GM12873 (cell line): ENCODE data around the gene CCND1.

Experiments used
- TF ChIP-seq, protein P1 (sequence below): IDR thresholded peaks from 2 replicates; pipeline ENCODE4 v1.5.1; 2012; ENCODE audit warnings: low read depth, mild to moderate bottlenecking, moderate library complexity, low read length, control low read depth; ENCODE audit not compliant: insufficient read depth; ENCODE audit errors: missing control alignments

The CCND1 gene

DNA sequence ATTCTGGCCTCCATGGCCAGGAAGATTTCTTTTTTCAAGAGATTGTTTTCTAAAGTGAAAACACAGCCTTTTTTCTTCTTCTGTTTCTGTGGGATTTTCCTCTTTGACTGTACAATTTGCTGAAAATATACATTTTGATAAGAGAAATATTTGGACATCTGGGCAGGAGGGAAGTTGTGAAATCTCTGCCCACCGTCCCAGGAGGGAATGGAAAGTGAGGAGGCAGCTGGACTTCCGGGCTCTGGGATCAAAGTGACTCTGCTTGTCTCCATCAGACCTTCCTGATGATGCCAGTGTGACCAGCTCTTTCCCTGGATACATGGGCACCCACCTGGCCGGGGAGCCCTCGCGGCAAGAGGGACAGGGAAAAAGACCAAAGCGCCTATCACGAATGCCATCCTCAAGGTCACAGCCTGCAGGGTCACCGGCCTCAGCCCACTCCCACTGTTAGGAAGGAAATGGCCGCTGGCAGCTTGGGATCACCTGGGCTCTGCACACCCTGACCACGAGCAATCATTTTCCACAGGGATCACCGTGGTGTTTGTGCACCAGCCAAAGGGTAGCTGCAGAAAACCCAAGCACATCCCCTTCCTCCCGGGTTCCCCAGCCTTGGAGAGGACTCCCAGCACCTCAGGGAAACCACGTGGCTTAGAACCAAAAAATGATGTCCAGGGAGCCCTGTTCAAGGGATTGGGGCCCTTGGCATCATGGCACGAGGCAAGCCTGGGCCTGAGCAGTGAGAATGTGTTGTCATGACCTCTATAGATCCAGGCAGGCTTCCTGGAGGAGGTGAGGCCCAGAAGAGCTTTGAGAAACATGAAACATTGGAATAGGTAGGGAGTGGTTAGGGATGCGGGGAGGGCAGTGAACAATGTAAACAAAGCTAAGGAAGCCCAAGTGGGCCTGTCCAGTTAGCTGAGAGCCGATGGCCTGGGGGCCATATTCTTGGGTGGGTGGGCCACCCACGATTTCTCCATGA is 29.1 kb upstream of the CCND1 start:
- TF ChIP-seq, protein P1, sequence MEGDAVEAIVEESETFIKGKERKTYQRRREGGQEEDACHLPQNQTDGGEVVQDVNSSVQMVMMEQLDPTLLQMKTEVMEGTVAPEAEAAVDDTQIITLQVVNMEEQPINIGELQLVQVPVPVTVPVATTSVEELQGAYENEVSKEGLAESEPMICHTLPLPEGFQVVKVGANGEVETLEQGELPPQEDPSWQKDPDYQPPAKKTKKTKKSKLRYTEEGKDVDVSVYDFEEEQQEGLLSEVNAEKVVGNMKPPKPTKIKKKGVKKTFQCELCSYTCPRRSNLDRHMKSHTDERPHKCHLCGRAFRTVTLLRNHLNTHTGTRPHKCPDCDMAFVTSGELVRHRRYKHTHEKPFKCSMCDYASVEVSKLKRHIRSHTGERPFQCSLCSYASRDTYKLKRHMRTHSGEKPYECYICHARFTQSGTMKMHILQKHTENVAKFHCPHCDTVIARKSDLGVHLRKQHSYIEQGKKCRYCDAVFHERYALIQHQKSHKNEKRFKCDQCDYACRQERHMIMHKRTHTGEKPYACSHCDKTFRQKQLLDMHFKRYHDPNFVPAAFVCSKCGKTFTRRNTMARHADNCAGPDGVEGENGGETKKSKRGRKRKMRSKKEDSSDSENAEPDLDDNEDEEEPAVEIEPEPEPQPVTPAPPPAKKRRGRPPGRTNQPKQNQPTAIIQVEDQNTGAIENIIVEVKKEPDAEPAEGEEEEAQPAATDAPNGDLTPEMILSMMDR = no peak

DNA sequence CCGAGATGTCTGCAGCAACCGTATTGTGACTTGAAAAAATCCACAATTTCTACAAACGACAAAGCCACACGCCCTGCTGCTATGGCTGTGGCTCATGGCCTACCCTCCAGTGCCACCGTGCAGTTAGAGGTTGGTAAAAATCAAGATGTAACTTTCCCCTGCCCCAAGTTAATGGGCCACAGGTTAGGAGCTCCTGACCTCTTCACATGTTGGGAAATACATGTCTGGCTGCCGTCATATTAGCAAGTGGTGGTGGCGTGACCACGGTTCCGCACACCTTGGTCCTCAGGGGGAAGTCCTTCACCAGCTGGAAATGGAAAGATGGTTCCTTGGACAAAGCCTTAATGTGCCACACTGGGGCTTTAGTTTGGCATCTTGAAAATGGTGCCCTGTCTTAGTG is 27.4 kb upstream of the CCND1 start:
- TF ChIP-seq, protein P1 = no peak

DNA sequence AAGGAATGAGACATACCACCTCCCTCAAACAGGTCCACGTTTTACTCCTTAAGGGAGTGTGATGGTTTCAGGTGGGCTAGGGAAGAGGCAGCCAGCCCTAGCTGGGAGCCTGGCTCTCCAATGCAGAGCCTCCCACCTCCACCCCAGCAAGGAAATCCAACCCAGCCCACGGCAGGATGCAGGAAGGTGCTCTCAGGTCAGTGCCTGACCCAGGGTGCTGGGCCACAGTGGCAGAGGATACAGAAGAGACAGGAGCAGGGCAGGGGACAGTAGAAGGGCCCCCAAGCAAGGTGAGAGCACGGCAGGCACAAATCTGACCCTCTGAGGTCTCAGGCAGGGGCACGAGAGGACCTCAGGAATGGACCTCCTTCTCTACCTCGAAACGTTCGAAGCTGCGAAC is 26.9 kb upstream of the CCND1 start:
- TF ChIP-seq, protein P1 = no peak

DNA sequence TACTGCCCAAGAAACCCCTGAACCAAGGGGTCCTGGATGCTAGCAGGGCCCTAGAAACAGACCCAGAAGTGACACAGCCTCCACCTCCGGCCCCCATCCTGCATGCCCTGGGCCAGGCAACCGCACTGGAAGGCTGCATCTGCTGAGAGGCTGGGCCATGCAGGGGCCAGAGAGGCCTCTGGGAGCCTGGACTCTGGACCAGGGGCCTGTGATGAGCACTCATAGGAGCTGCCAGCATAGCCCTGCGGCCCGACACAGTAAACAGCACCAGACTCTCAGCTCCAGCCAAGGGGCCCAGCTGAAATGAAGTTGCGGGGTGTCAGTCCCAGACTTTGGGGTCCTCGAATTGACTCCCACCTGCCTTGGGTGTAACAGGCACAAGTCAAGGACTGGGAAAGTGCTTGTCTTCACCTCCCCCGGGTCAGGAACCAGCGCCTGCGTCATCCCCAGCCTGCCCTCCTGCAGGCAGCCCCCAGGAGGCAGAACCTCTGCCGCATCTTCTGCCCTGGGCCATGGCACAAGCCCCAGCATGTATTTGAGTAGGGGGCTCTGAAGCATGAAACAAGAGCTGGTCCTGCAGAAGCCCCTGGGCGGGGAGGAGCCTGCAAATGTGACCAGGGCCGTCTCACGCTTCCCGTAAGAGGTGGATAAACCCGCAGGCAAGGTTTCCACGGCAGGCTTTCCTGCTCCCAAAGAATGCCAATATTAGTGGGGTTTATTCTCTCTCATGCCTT is 25.2 kb upstream of the CCND1 start:
- TF ChIP-seq, protein P1 = no peak

GRCh38 chr11:69617220-69617619 is 23.7 kb upstream of the CCND1 start:
- TF ChIP-seq, protein P1 = no peak

- TF ChIP-seq, protein P1 = no peak
These were observed 23.3 kb upstream of the CCND1 start for GRCh38 chr11:69617682-69618081.

GRCh38 chr11:69618237-69618636 is 22.7 kb upstream of the CCND1 start:
- TF ChIP-seq, protein P1 = no peak
